GM18502 (cell line): ENCODE results near the gene OLFML2B.
A peak's percentile ranks its signal among the peaks of the same experiment; 100 is the strongest.

Experiments used
- ATAC-seq: cut with Tn5 transposase; IDR thresholded peaks from one replicate; pipeline ENCODE4 v1.9.1; 2021; ENCODE audit warnings: mild to moderate bottlenecking; ENCODE audit not compliant: unreplicated experiment, poor library complexity

OLFML2B gene

DNA sequence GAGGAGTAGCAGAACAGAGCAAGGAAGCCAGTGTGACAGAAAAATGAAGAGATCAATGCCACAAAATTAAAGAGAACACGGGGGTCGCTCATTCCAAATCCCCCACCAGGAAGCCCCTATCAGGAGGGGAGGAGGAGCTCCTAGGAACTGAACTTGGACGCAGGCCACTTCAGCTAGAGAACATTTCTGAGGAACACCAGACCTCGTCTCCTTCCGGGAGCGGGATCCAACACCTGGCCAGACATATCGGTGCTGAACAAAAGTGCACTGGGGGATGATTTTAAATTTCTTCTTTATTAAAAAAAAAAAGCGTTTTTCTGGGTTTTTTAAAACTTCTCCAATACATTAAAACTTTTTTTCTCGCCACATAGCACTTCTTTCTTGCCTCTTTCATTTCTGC, 40.8 kb downstream of the OLFML2B start:
- no peak for ATAC-seq

DNA sequence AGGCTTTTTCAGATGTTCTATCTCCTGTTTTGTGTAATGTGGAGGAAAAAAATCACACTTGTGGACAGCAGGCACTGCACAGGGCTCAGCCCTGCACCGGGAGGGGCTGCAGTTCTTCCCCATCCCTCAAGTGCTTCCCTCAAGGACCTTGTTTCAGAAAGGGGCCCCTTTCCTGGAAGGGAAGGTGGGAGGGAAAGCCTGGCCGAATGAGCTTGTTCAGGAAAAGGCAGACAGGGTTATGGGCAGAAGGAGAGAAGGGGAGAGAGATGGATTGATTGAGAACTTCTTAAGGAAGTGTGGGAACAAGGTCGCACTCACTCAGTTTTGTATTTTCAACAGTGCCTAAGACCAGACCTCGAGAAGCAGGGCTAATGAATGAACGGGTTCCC, 41.2 kb downstream of the OLFML2B start:
- ATAC-seq: no peak

DNA sequence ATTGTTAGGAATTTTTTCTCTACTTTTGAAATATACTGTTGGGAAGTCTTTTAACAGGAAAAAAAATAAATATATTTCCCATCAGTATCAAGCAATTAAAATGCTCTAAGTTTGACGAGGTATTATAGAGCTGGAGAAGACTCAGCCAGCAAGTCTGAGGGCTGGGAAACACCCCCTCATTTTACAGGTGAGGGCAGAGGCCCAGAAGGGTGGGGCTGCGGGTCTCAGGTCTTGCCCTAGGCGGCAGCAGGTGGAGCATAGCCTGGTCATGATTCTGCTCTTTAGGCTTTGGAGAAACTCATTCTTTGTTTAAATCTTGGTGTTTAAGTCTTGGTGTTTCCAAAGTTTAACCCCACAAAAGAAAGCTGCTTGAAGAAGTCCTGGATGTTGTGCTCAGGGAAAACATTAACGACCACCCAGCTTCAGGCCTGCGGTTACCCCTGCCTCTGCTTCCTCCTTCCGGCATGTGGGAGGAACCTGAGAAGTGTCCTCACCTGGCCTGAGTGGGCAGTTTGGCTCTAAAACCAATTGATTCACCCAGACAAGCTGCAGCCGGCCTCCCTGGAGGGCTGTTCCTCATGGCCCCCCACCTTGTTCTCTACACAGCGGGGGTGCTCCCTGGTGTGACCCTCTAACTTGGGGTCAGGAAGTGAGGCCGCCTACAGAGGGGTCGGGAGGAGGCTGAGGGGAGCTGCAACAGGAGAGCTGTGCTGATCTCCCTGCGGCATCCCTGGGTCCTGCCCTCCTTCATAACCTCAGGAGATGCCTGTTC, 41.7 kb downstream of the OLFML2B start:
- no peak for ATAC-seq

DNA sequence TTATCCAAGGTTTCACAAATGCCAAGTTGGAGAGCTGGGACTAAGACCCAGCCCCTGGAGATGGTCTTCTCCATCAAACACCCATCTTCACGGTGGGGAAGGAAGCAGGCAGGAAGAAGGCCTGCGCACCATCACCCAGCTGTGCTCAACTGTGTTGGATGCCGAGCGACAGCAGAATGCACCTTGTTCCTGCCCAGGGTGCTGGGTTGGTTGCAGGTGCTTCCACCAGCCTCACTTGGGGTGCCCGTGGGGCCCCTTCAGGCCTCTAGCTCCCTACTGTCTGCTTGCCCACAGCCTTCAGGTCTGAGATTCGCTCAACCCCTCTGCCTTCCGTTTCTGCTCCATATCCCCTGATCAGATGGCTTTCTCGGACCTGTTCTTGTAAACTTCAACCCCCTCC, 42.5 kb downstream of the OLFML2B start:
- no peak for ATAC-seq

DNA sequence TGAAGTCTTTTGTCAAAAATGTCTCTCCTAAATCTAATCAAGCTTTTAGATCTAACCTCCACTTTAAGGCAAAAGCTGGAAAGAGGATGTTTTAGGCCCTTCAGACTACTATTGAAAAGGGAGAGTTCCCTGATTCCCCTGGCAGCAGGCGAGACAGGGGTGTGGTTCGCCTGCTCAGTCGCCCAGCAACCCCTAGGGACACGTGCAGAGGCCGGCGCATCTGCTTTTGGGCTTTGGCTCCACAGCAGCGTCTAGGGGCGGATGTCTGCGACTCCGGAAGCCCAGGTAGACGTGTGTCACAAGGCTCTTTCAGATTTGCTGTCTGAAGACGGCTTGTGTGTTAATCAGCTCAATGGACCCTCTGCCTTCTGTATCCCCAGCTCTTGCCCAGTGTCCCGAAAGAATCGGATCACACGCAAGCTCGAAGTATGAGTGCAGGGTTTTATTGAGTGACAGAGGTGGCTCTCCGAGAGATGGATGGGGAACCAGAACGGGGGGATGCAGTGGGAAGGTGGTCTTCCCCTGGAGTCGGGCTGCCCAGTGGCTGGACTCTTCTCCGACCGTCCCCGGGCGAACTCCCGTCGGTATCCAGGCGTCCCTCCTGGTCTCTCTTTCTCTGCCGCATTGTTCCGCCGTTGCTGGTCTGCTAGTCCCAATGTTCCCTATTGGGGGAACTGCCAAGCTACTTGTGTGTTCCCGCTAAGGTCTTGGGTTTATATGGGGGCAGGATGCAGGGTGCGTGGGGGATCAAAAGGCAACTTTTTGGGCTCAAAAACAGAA, 45.5 kb downstream of the OLFML2B start:
- ATAC-seq: no peak

DNA sequence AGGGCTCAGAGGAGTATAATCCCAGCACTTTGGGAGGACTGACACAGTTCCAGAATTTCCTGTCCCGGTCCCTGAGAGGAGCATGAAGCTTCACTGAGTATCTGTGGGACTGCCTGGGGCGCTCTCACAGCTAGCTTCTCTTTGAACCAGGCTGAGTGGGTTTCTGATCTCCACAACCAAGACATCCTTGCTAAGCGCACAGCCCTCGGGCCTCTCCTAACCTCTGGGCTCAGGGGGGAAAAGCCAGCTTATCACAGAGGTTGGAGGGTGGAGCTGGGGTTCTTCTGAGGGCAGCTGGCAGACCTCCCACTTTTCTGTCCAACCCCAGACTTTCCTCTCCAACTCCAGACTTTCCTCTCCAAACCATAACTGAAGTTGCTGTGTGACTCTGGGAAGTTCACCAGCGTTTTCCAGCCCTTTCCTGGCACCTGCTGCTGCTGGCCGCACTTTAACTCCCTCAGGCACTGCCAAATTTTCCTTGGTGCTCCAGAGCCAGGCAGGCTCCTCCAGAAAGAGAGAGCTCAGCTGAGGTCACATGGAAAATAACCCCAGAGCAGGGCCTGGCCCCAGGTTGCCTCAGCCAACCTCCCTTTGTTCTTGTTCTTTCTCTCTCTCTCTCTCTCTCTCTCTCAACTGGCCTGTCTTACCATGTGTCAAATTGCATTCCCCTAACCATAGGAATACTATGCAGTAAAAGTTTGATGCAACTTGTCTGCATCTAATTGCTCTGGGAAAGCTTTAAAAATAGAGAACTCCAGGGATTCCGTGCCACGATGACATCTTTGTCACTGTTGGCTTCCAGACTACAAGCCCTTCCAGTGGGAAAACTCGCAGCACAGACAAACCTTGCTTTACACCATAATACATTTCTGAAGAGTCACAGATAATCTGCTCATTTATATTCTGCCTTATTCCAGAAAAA, 49.5 kb downstream of the OLFML2B start:
- ATAC-seq: no peak

DNA sequence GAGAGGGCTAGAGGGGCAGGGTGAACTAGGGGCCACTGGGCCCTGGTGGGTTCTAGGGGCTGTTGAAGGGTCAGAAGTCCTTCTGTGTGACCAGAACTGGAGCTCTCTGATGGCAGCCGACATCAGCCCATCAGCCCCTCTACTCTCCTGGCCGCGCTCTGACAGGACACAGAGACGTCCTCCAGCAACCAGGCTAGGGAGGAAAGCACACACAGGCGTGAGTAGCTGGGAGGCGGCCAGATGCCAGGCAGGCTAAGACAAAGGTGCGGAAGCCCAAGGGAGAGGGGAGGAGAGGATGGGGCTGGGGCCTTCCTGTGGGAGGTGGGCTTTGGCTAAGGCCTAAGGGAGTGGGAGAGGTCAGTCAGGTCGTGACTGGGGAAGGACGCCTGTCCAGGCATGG, 50.8 kb downstream of the OLFML2B start:
- ATAC-seq: no peak

DNA sequence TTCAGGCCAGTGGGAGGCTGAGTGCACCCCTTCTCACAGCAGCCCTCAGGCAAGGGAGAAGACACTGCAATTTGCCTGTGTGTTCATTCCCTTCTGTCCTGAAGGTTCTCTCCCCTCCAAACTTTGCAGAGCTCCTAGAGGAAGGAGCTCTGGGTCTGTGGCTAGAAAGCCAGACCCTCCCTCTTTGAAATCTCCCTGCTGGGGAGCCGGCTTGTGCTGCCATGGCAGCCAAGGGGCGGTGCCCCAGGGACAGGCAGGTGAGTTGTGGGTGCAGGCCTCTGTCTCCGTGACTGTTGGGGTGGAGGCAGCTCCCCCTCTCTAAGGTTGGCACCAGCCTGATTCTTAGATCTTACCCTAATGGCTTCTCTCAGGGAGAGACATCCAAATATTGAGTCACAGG, 53.0 kb downstream of the OLFML2B start:
- ATAC-seq: no peak

DNA sequence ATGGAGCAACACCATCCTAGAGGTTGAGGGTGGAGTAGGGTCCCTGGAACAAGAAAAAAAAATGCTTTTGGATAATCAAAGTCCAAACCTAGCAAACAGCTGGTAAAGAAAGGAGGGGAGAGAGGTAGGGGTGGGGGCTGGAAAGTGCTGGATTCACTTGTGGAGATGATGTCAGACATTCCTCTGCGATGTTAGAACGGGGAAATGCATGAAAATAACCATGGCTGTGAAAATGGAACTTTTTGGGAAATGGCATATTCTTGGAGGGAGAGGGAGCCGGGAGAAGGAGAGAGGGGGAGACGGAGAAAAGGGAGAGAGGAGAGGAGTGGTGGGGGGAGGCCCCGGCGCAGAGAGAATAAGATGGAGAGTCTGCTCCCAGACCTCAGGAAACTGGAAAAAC, 53.6 kb downstream of the OLFML2B start:
- ATAC-seq: no peak

DNA sequence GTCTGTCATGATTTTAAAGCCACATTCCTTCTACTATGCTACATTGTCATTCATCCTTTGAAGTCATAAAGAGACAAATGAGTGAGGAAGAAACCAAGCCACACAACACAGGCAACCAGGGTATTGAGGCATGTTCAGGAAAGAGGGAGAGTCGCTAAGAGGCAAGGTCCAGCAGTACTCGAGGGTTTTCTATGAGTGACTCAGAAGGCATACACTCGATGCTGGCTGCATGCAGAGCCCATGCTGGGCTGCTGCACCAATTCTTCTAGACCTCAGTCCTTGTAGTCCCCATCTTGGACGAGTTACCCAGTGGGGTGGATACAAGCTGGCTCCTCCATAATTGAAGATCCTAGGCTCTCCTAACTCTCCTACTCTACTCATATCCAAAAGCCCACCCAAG, 57.6 kb downstream of the OLFML2B start:
- ATAC-seq: no peak

DNA sequence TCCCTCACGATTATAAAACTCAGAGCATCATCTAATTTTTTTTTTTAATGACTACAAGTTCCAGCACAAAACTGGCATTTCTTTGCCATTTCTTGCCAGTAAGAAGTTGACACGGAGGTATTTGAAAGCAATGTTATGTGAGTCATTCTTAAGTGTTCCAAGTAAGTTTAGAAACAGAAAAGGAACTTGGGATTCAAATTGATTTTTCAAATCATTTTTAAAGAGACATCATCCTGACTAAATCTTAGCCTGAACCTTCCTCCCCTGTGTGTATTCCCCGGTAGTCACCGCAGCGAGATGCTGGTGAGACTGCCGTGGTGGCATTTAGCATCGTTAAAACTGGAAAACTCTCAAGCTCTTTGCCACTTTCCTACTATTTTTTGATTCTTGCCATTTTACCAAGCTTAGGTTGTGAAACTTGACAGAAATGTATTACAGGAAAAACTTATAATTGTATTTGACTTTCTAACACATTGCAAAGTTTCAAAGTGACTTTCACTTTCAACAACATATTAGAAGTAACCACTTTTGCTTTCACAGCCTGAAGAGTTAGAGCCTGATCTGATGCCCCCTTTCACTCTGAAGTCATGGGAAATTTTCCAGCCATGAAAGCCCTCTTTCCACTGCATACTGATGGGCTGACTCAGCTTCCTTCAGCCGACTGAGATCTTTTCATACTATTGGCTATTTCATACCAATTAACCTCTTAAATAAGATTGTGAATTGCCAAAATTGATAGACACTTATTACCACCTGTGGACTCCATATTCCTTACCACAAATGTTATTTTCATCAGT, 61.4 kb downstream of the OLFML2B start:
- peak; percentile 94 for ATAC-seq

DNA sequence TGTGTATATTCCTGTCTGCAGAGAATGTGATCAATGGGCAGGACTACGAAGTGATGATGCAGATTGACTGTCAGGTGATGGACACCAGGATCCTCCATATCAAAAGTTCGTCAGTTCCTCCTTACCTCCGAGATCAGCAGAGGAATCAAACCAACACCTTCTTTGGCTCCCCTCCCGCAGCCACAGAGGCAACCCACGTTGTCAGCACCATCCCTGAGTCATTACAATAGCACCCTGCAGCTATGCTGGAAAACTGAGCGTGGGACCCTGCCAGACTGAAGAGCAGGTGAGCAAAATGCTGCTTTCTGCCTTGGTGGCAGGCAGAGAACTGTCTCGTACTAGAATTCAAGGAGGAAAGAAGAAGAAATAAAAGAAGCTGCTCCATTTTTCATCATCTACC, 65.2 kb downstream of the OLFML2B start:
- ATAC-seq: no peak

DNA sequence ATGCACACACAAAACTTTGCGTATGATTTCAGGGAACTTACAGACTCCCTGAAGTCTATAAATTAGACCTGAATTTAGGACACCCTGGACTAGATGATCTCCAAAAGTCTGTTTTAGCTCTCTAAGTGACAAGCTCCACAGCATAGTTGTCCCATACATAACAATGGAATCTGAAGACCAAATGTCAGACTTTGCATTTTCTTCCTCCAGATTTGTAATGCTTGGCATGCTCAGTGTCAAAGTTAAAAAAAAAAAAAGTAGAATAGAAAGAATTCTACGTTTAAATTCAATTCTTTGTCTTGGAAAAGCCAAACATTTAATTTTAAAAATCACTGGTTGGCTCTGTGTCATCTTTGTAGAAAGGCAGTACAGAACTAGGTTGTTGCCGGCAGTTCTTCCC, 66.7 kb downstream of the OLFML2B start:
- no peak for ATAC-seq

DNA sequence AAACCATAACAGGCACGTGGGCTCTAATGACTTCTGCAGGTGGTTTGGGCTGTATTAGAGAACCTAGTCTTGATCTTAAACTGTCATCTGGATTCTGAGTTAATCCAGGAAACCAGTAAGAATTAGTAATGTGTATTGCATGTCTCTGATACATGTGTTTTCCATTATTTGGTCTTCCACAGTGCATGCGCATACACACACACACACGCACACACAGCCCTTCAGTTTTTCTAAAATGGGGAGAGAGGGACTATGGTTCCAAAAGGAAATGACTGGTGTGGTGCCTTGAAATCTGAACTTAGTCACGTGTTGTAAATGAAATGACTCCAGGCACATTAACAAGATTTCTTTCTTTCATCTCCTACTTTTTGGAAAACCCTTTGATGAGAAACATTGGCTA, 67.6 kb downstream of the OLFML2B start:
- no peak for ATAC-seq

DNA sequence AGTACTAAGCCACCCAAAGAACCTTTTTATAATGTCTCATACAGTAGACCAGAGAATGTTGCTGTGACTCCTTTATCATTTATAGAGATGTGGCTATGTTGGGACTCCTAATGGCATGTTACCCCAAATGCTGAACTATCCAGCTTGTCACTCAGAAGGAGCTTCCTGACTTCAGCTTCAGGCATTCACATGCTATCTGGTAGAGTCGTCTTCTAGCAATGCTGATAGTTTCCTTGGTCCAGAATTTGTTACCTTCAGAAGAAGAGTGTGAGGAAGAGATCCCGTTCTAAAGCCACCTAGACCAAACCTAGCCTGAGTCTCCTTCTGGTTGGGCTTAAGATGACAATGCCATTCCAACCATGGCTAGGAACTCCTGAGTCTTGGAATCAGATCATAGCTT, 68.1 kb downstream of the OLFML2B start:
- no peak for ATAC-seq

DNA sequence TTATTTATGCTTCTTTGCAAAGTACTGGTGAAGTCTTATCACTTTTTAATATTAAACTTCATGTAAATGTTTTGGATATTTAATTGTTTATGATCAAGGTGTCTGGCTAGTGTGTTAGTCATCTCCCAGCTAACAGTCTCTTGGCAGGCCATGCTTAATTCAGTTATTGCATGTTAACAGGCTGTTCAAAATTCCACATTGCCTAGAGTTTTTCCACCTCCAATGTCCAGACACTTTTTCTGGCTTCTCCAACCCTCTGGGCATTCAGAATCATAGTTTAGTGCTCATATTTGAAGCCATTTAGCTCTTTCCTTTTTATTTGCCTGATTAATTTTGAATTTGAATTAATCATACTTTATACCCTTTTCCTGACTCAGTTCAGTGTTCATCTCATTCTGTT, 69.2 kb downstream of the OLFML2B start:
- no peak for ATAC-seq

DNA sequence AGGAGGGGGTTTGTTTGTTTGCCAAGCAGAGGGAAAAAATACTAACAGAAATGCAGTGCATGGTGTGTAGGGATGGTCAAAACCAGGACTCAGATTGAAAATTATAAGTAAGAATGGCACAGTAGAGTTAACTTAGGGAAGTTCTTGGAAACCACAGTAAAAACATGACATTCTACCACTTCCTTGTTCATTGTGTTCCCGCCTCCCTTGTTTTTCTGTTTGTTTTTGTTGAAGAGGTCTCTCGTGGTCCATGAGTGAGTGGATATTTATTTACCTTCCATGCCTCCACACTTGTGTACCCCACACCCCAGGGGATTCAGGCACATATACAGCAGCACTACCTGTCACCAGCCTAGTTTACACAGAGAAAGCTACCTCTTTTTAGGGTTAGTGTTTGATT, 69.6 kb downstream of the OLFML2B start:
- ATAC-seq: no peak

DNA sequence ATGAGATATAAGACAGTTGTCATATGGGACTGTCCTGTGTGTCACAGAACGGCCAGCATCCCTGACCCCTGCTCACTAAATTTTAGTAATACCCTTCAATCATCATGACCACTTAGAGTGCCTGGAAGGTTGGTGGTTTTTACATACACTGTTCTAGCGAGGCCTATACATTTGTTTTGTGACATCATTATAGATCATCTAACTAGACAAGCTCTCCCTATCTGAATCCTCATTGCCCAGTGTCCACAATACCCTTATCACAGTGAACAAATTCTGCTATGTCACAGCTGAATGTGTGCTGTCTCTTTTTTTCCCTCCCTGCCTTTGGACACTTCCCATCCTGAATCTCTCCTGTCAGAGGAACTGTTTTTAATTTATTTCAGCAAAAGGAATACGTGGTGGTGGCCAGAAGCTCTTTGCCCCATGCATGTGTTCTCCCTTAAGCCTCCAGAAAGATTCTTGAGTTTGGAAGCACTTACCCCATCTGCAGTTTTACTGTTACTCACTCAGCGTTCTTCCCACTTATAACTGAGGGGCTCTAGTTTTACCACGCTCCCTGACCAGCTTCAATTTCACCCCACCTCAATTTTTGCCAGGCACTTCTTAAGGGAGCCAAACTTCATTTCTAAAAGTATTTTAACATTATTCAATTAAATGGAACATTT, 70.3 kb downstream of the OLFML2B start:
- no peak for ATAC-seq

DNA sequence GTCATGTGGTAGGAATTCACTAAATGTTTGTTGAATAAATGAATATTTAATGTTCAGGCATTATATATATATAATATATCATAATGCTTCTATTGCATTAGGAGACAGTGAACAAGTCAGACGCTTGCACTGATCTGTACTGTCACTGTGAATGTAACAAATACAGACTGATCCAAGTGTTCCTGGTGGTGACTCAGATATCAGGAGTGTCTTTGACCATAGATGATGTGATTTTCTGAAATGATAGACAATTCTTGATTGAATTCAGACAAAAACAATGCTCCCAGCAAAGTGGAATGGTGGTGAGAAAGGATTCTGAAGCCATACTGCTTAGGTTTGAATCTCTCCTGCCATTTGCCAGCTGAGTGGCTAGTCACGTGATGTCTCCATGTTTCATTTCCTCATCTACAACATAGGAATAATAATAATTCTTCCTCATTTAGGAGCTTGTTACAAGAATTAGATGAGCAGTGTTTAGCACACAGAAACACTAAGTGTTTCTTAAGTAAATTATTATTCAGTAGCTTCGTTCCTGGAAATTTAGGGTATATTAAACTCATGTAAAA, 71.0 kb downstream of the OLFML2B start:
- no peak for ATAC-seq
